Lower leg skin (tissue), 4 donors: Measurements from ENCODE around the gene IFNGR2. TPM values are rescaled to one million over a fixed set of nuclear protein-coding genes. Genes with fewer than 3 reads are reported as not detected.

Source experiments
- DNase-seq, 2 donors: peaks; one replicate each; pipeline ENCODE4 v3.0.0-alpha.2; 2019; ENCODE audit warnings: low spot score in 2 of 2
- H3K4me3 ChIP-seq: fragments of 200-600 bp; sonication (generic); 2 replicates; pipeline ENCODE4 v1.5.1; 2017; ENCODE audit warnings: mild to moderate bottlenecking, low read depth; ENCODE audit not compliant: poor library complexity, severe bottlenecking
- CTCF ChIP-seq, 3 donors: fragments of 450-650 bp; IDR thresholded peaks; one replicate each; pipeline ENCODE4 v1.5.1; 2016; ENCODE audit warnings: antibody characterized with exemption in 3 of 3, mild to moderate bottlenecking in 3 of 3, moderate library complexity in 2 of 3
- POLR2A ChIP-seq, 2 donors: fragments of 450-650 bp; IDR thresholded peaks; one replicate each; pipeline ENCODE4 v1.6.1; 2016 to 2017; ENCODE audit warnings: antibody characterized with exemption in 2 of 2, mild to moderate bottlenecking in 1 of 2, moderate library complexity in 1 of 2
- WGBS, 2 donors: methylation state at CpG; one replicate each; pipeline ENCODE4 v1.1.5; 2018; 5-methylcytosine and 5-hydroxymethylcytosine counted together
- intact Hi-C: fragments of 100-400 bp; cut with DNase I; formaldehyde crosslinking; loops from one replicate; pipeline ENCODE4 v1.15.0; 2023; ENCODE audit warnings: low total_unique reads
- total RNA-seq, 4 donors: library from RNA; depleted of rRNA; stranded (reverse); fragments of >200 nt; gene quantifications; one replicate each; pipeline ENCODE4 v1.1.0, GENCODE V29; 2016

Gene IFNGR2
- total RNA-seq, 4 donors from 2014 or later = 46.7 to 74.1 (median 60.9) TPM

GRCh38 chr21:33397717-33398116, 5.5 kb upstream of the IFNGR2 start:
- DNase-seq = no peak
- no peak for TF ChIP-seq CTCF (IDR thresholded peaks at IDR 0.05)
- WGBS, 2 donors = 93 to 96% methylated on average over 3 of the region's 3 CpGs
- no peak overlapping the region for H3K4me3 ChIP-seq
- intact Hi-C loops = no loop called here

GRCh38 chr21:33398361-33398760, 4.9 kb upstream of the IFNGR2 start:
- H3K4me3 ChIP-seq = no peak overlapping the region
- no peak for DNase-seq
- 85% methylated on average over 5 of the region's 5 CpGs for WGBS, 2 donors
- TF ChIP-seq CTCF (IDR thresholded peaks at IDR 0.05) (no peak), POLR2A (IDR thresholded peaks at IDR 0.05) (no peak)
- intact Hi-C loops = no loop called here

- TF ChIP-seq CTCF (IDR thresholded peaks at IDR 0.05) = no peak
- no peak for TF ChIP-seq POLR2A (IDR thresholded peaks at IDR 0.05)
- intact Hi-C loops = no loop called here
- WGBS, 2 donors = 25 to 33% methylated on average over 6 of the region's 6 CpGs
- DNase-seq = peak in 1 of 2 donors; percentile 47
- H3K4me3 ChIP-seq = no peak overlapping the region
Observed at GRCh38 chr21:33401630-33401992, 1.6 kb upstream of the IFNGR2 start.

- intact Hi-C loops = no loop called here
- 18 to 26% methylated on average over 45 of the region's 45 CpGs for WGBS, 2 donors
- TF ChIP-seq CTCF (IDR thresholded peaks at IDR 0.05) (no peak), POLR2A (IDR thresholded peaks at IDR 0.05) (no peak)
- peak; percentile 83 to 94 for DNase-seq
- H3K4me3 ChIP-seq = peak overlapping the region; percentile 87
Observed at GRCh38 chr21:33402001-33402979, 923 bp upstream of the IFNGR2 start.

GRCh38 chr21:33403786-33404585, 773 bp downstream of the IFNGR2 start:
- WGBS, 2 donors = 1 to 3% methylated on average over 15 to 35 of the region's 47 CpGs
- no peak for TF ChIP-seq POLR2A (IDR thresholded peaks at IDR 0.05)
- no peak for TF ChIP-seq CTCF (IDR thresholded peaks at IDR 0.05)
- intact Hi-C loops = no loop called here
- DNase-seq = peak; percentile 50 to 91
- peak overlapping the region; percentile 87 for H3K4me3 ChIP-seq
